SU-DHL-6 (cell line): ENCODE measurements around the gene LIN28B.
"Not testable (repeated sequence)": the region's sequence is repeated elsewhere in the genome, so short reads cannot be mapped to it uniquely, and the experiment has no call there.

Source experiments
- H2AFZ ChIP-seq: fragments of 200-600 bp; sonication (generic); 2 replicates; pipeline ENCODE4 v1.6.1; 2014; ENCODE audit warnings: low read depth, mild to moderate bottlenecking, moderate library complexity, mixed read lengths, antibody characterized with exemption, low read length; ENCODE audit not compliant: severe bottlenecking
- H3F3A ChIP-seq: fragments of 200-600 bp; shearing (Covaris generic); 2 replicates; pipeline ENCODE4 v1.6.0; 2016; ENCODE audit warnings: antibody characterized with exemption, mild to moderate bottlenecking; ENCODE audit not compliant: insufficient read depth
- H3K27ac ChIP-seq: fragments of 200-600 bp; sonication (generic); 2 replicates; pipeline ENCODE4 v1.5.1; 2016; ENCODE audit warnings: low read depth, mild to moderate bottlenecking, low read length, moderate library complexity, mixed read lengths
- H3K27me3 ChIP-seq: fragments of 200-600 bp; sonication (generic), shearing (Covaris generic); 2 replicates; pipeline ENCODE4 v1.6.0; 2014; ENCODE audit warnings: mild to moderate bottlenecking, low read length
- H3K36me3 ChIP-seq: fragments of 200-600 bp; sonication (generic); 2 replicates; pipeline ENCODE4 v1.6.1; 2014; ENCODE audit warnings: mild to moderate bottlenecking, low read length, mixed read lengths
- H3K4me2 ChIP-seq: fragments of 300-600, 200-600 bp; shearing (Covaris generic), sonication (generic); 2 replicates; pipeline ENCODE4 v1.6.0; 2014; ENCODE audit warnings: low read length, low read depth, mild to moderate bottlenecking; ENCODE audit not compliant: poor library complexity, severe bottlenecking
- H3K4me3 ChIP-seq: fragments of 200-600 bp; sonication (generic); 2 replicates; pipeline ENCODE4 v1.5.1; 2014; ENCODE audit warnings: antibody characterized with exemption, low read length, mild to moderate bottlenecking, mixed read lengths; ENCODE audit not compliant: insufficient read depth, poor library complexity, severe bottlenecking
- H3K79me2 ChIP-seq: fragments of 200-600 bp; sonication (generic); 2 replicates; pipeline ENCODE4 v1.6.1; 2014; ENCODE audit warnings: mild to moderate bottlenecking, low read length, moderate library complexity; ENCODE audit not compliant: insufficient read depth
- H3K9ac ChIP-seq: fragments of 200-600 bp; sonication (generic); 2 replicates; pipeline ENCODE4 v1.7.0; 2014; ENCODE audit warnings: mild to moderate bottlenecking, low read length
- H3K9me2 ChIP-seq: fragments of 200-600 bp; sonication (generic); replicated peaks from 2 replicates; pipeline ENCODE4 v1.6.1; 2014; ENCODE audit warnings: low read length; ENCODE audit not compliant: insufficient read depth
- H3K9me3 ChIP-seq: fragments of 200-600 bp; sonication (generic); 2 replicates; pipeline ENCODE4 v1.6.1; 2014; ENCODE audit warnings: low read length, mixed read lengths; ENCODE audit not compliant: insufficient read depth
- H4K20me1 ChIP-seq: fragments of 200-600 bp; sonication (generic); 2 replicates; pipeline ENCODE4 v1.6.1; 2014; ENCODE audit warnings: low read depth, mild to moderate bottlenecking, antibody characterized with exemption, low read length, moderate library complexity, mixed read lengths
- CTCF ChIP-seq: fragments of 200-600 bp; sonication (generic); IDR thresholded peaks from one replicate; pipeline ENCODE4 v1.5.1; 2017; ENCODE audit warnings: antibody characterized with exemption, mild to moderate bottlenecking, low read length, moderate library complexity; ENCODE audit not compliant: insufficient read depth, poor library complexity, severe bottlenecking
- EZH2phosphoT487 ChIP-seq: fragments of 200-600 bp; sonication (generic), shearing (Covaris generic); conservative IDR thresholded peaks from 2 replicates; pipeline ENCODE4 v1.6.1; 2018; ENCODE audit warnings: mild to moderate bottlenecking, antibody characterized with exemption, low read length, moderate library complexity, mixed read lengths

LIN28B gene

GRCh38 chr6:104986625-104987024 is 29.7 kb downstream of the LIN28B start:
- Histone ChIP-seq H2AFZ (no peak overlapping the region), H3K27ac (no peak overlapping the region), H3K9ac (no peak overlapping the region), H4K20me1 (no peaks in the 10 kb centered on the region), H3K79me2 (no peaks in the 10 kb centered on the region), H3K9me2 (no peaks in the 10 kb centered on the region), H3K27me3 (no peaks in the 10 kb centered on the region), H3K36me3 (no peaks in the 10 kb centered on the region), H3K4me3 (no peak overlapping the region), H3K4me2 (no peak overlapping the region), H3F3A (no peaks in the 10 kb centered on the region), H3K9me3 (no peaks in the 10 kb centered on the region)
- no peak for TF ChIP-seq EZH2phosphoT487
- no peak for TF ChIP-seq CTCF

GRCh38 chr6:104987218-104987617 is 30.3 kb downstream of the LIN28B start:
- no peaks in the 10 kb centered on the region for H3K9me2 ChIP-seq
- H3K9ac ChIP-seq: no peak overlapping the region
- no peaks in the 10 kb centered on the region for H3K27me3 ChIP-seq
- no peak overlapping the region for H3K27ac ChIP-seq
- no peaks in the 10 kb centered on the region for H4K20me1 ChIP-seq
- no peak overlapping the region for H2AFZ ChIP-seq
- H3F3A ChIP-seq: no peaks in the 10 kb centered on the region
- no peak overlapping the region for H3K4me3 ChIP-seq
- no peaks in the 10 kb centered on the region for H3K9me3 ChIP-seq
- H3K79me2 ChIP-seq: no peaks in the 10 kb centered on the region
- H3K36me3 ChIP-seq: no peaks in the 10 kb centered on the region
- H3K4me2 ChIP-seq: no peak overlapping the region
- TF ChIP-seq CTCF (no peak), EZH2phosphoT487 (no peak)

GRCh38 chr6:104990085-104990484 is 33.2 kb downstream of the LIN28B start:
- H3K79me2 ChIP-seq: no peaks in the 10 kb centered on the region
- H3K4me2 ChIP-seq: no peak overlapping the region
- no peak overlapping the region for H3K9ac ChIP-seq
- no peaks in the 10 kb centered on the region for H3K9me2 ChIP-seq
- H2AFZ ChIP-seq: no peak overlapping the region
- no peak overlapping the region for H3K4me3 ChIP-seq
- H4K20me1 ChIP-seq: no peaks in the 10 kb centered on the region
- TF ChIP-seq EZH2phosphoT487 (no peak), CTCF (no peak)
- no peaks in the 10 kb centered on the region for H3K36me3 ChIP-seq
- no peaks in the 10 kb centered on the region for H3F3A ChIP-seq
- H3K9me3 ChIP-seq: no peaks in the 10 kb centered on the region
- no peaks in the 10 kb centered on the region for H3K27me3 ChIP-seq
- H3K27ac ChIP-seq: no peak overlapping the region

GRCh38 chr6:104991062-104991461 is 34.2 kb downstream of the LIN28B start:
- H3K9me2 ChIP-seq, H3K9me3 ChIP-seq, H3K36me3 ChIP-seq, H3F3A ChIP-seq, H3K27me3 ChIP-seq, H3K9ac ChIP-seq, H2AFZ ChIP-seq, H3K79me2 ChIP-seq, H3K4me2 ChIP-seq, H3K27ac ChIP-seq, H4K20me1 ChIP-seq, H3K4me3 ChIP-seq: not testable (repeated sequence)

- not testable (repeated sequence) for H3K9me2 ChIP-seq, H3K4me2 ChIP-seq, H3K79me2 ChIP-seq, H3K27ac ChIP-seq, H3K27me3 ChIP-seq, H3K36me3 ChIP-seq, H4K20me1 ChIP-seq, H3K9ac ChIP-seq, H3F3A ChIP-seq, H2AFZ ChIP-seq, H3K9me3 ChIP-seq, H3K4me3 ChIP-seq
Observed at GRCh38 chr6:104993576-104993975, 36.7 kb downstream of the LIN28B start.
